Mesendoderm (in vitro differentiated cells): ENCODE results near the gene ADA.

Experiments
- DNase-seq: peaks from one replicate; pipeline ENCODE4 v3.0.0; 2013
- H2AK5ac ChIP-seq: 2 replicates; pipeline ENCODE4 v1.6.1; 2013; ENCODE audit warnings: low read length, inconsistent platforms
- H2BK120ac ChIP-seq: 2 replicates; pipeline ENCODE4 v1.6.1; 2013; ENCODE audit warnings: low read depth, mild to moderate bottlenecking, low read length, moderate library complexity, mixed read lengths
- H2BK15ac ChIP-seq: replicated peaks from 2 replicates; pipeline ENCODE4 v1.6.1; 2013; ENCODE audit warnings: low read depth, mild to moderate bottlenecking, moderate library complexity
- H2BK5ac ChIP-seq: 2 replicates; pipeline ENCODE4 v1.6.1; 2013; ENCODE audit warnings: low read length, inconsistent platforms
- H3K18ac ChIP-seq: 2 replicates; pipeline ENCODE4 v1.6.1; 2013; ENCODE audit warnings: mild to moderate bottlenecking, low read length, mixed read lengths
- H3K23ac ChIP-seq: one replicate; pipeline ENCODE4 v1.6.1; 2013; ENCODE audit warnings: low read length
- H3K27ac ChIP-seq: 2 replicates; pipeline ENCODE4 v1.5.1; 2013; ENCODE audit warnings: low read depth, mild to moderate bottlenecking, inconsistent platforms, low read length, moderate library complexity
- H3K27me3 ChIP-seq: 2 replicates; pipeline ENCODE4 v1.6.1; 2013; ENCODE audit warnings: low read length, control low read depth, mild to moderate bottlenecking, inconsistent platforms; ENCODE audit not compliant: insufficient read depth, poor library complexity
- H3K36me3 ChIP-seq: 2 replicates; pipeline ENCODE4 v1.6.1; 2013; ENCODE audit warnings: low read length, inconsistent platforms; ENCODE audit not compliant: control insufficient read depth, insufficient read depth
- H3K4ac ChIP-seq: one replicate; pipeline ENCODE4 v1.6.1; 2013; ENCODE audit warnings: low read depth, mild to moderate bottlenecking, low read length, moderate library complexity
- H3K4me1 ChIP-seq: 2 replicates; pipeline ENCODE4 v1.6.1; 2013; ENCODE audit warnings: low read depth, low read length, inconsistent platforms; ENCODE audit not compliant: control insufficient read depth
- H3K4me2 ChIP-seq: 2 replicates; pipeline ENCODE4 v1.6.1; 2013; ENCODE audit warnings: low read length
- H3K4me3 ChIP-seq: 2 replicates; pipeline ENCODE4 v1.5.1; 2013; ENCODE audit warnings: mild to moderate bottlenecking, low read length
- H3K56ac ChIP-seq: one replicate; pipeline ENCODE4 v1.6.1; 2013; ENCODE audit warnings: low read length
- H3K79me1 ChIP-seq: 2 replicates; pipeline ENCODE4 v1.6.1; 2013; ENCODE audit warnings: low read length, inconsistent platforms
- H3K79me2 ChIP-seq: 2 replicates; pipeline ENCODE4 v1.6.1; 2013; ENCODE audit warnings: mild to moderate bottlenecking, low read length; ENCODE audit not compliant: control insufficient read depth, insufficient read depth
- H3K9ac ChIP-seq: 2 replicates; pipeline ENCODE4 v1.6.1; 2013; ENCODE audit warnings: low read length, inconsistent platforms
- H4K5ac ChIP-seq: one replicate; pipeline ENCODE4 v1.6.1; 2013; ENCODE audit warnings: low read length
- H4K8ac ChIP-seq: one replicate; pipeline ENCODE4 v1.6.1; 2013; ENCODE audit warnings: low read depth, mild to moderate bottlenecking, control low read depth, low read length, moderate library complexity
- WGBS: extraction: QIAGEN DNeasy Blood & Tissue Kit; methylation state at CpG from one replicate; pipeline ENCODE4 v1.1.7; 2013; ENCODE audit warnings: low lambda C conversion rate, missing lambda C conversion rate; ENCODE audit not compliant: insufficient coverage; ENCODE audit errors: extremely low coverage; 5-methylcytosine and 5-hydroxymethylcytosine counted together

ADA gene

GRCh38 chr20:44625361-44625760 lies 26.1 kb downstream of the ADA start:
- no peak overlapping the region for H2AK5ac ChIP-seq
- no peaks in the 10 kb centered on the region for H3K4me1 ChIP-seq
- no peaks in the 10 kb centered on the region for H3K79me1 ChIP-seq
- H3K23ac ChIP-seq = no peak overlapping the region
- H3K18ac ChIP-seq = no peak overlapping the region
- no peaks in the 10 kb centered on the region for H3K36me3 ChIP-seq
- H2BK5ac ChIP-seq = no peak overlapping the region
- no peak overlapping the region for H3K4ac ChIP-seq
- H3K4me3 ChIP-seq = no peak overlapping the region
- H2BK120ac ChIP-seq = no peak overlapping the region
- no peak overlapping the region for H4K8ac ChIP-seq
- H3K9ac ChIP-seq = no peak overlapping the region
- no peak overlapping the region for H3K27ac ChIP-seq
- no peak for DNase-seq
- H3K79me2 ChIP-seq = no peaks in the 10 kb centered on the region
- no peak overlapping the region for H4K5ac ChIP-seq
- no peaks in the 10 kb centered on the region for H3K27me3 ChIP-seq
- no peak overlapping the region for H3K4me2 ChIP-seq
- WGBS = no CpG with 5 or more reads among the region's 8 CpGs
- H3K56ac ChIP-seq = no peak overlapping the region
- H2BK15ac ChIP-seq = no peak overlapping the region

DNA sequence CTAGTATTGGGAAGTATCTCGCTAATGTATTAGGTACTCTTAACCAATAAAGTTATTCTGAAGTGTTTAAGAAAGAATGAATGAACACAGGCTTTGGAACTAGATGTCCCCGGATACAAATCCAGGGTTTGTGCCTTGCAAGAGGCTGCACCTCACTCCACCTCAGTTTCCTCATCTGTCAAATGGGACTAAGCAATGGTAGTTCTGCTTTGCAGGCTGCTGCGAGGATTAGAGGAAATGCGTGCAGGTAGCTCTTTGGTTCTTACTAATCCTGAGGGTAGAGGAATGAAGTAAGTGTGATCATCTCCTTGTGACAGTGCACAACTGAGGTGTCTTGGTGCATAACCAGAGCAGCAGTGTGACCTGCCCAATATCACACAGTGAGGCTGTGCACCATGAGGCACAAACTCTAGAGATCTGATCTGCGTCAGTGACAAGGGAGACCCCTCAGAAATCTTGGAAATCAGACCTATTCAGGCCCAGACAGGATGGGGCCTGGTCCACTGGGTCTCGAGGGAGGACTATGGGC lies 26.7 kb downstream of the ADA start:
- no peaks in the 10 kb centered on the region for H3K79me1 ChIP-seq
- no CpG with 5 or more reads among the region's 6 CpGs for WGBS
- H3K4me1 ChIP-seq = no peaks in the 10 kb centered on the region
- H3K4me2 ChIP-seq = no peak overlapping the region
- no peak overlapping the region for H3K4me3 ChIP-seq
- H2AK5ac ChIP-seq = no peak overlapping the region
- no peak overlapping the region for H2BK5ac ChIP-seq
- H3K4ac ChIP-seq = no peak overlapping the region
- no peak overlapping the region for H3K9ac ChIP-seq
- no peak overlapping the region for H3K23ac ChIP-seq
- H3K56ac ChIP-seq = no peak overlapping the region
- H4K5ac ChIP-seq = no peak overlapping the region
- no peaks in the 10 kb centered on the region for H3K79me2 ChIP-seq
- no peak for DNase-seq
- peaks cover under 1% of the 10 kb centered on the region for H3K36me3 ChIP-seq
- H3K27ac ChIP-seq = no peak overlapping the region
- H3K18ac ChIP-seq = no peak overlapping the region
- no peak overlapping the region for H2BK15ac ChIP-seq
- no peak overlapping the region for H4K8ac ChIP-seq
- H3K27me3 ChIP-seq = no peaks in the 10 kb centered on the region
- no peak overlapping the region for H2BK120ac ChIP-seq

DNA sequence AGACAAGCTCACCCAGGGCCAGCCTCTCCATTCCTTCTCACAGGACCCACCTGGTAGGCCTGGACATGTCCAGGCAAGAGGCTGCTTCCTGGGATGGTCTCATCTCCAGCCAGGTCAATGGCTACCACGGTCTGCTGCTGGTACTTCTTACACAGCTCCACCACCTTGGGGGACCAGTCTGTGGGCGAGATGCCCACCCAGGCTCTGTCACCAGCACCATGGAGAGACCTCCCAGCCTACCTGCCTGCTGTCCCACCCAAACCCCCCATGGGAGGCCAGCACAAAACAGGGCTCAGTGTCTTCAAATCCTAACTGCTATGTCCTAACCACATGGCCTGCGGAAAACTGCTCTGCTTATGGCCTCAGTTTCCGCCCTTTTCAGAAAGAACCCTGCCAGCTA lies 27.3 kb downstream of the ADA start:
- no peak overlapping the region for H3K4me3 ChIP-seq
- WGBS = no CpG with 5 or more reads among the region's 4 CpGs
- H3K9ac ChIP-seq = no peak overlapping the region
- H3K79me1 ChIP-seq = no peaks in the 10 kb centered on the region
- H3K27me3 ChIP-seq = no peaks in the 10 kb centered on the region
- H3K4me1 ChIP-seq = no peaks in the 10 kb centered on the region
- H2AK5ac ChIP-seq = no peak overlapping the region
- no peak overlapping the region for H3K4me2 ChIP-seq
- no peak overlapping the region for H4K5ac ChIP-seq
- no peak overlapping the region for H2BK15ac ChIP-seq
- no peak overlapping the region for H2BK120ac ChIP-seq
- no peak overlapping the region for H3K4ac ChIP-seq
- DNase-seq = no peak
- H2BK5ac ChIP-seq = no peak overlapping the region
- no peak overlapping the region for H3K18ac ChIP-seq
- no peak overlapping the region for H3K27ac ChIP-seq
- no peak overlapping the region for H4K8ac ChIP-seq
- no peaks in the 10 kb centered on the region for H3K79me2 ChIP-seq
- H3K23ac ChIP-seq = no peak overlapping the region
- H3K56ac ChIP-seq = no peak overlapping the region
- H3K36me3 ChIP-seq = peaks cover 4% of the 10 kb centered on the region

DNA sequence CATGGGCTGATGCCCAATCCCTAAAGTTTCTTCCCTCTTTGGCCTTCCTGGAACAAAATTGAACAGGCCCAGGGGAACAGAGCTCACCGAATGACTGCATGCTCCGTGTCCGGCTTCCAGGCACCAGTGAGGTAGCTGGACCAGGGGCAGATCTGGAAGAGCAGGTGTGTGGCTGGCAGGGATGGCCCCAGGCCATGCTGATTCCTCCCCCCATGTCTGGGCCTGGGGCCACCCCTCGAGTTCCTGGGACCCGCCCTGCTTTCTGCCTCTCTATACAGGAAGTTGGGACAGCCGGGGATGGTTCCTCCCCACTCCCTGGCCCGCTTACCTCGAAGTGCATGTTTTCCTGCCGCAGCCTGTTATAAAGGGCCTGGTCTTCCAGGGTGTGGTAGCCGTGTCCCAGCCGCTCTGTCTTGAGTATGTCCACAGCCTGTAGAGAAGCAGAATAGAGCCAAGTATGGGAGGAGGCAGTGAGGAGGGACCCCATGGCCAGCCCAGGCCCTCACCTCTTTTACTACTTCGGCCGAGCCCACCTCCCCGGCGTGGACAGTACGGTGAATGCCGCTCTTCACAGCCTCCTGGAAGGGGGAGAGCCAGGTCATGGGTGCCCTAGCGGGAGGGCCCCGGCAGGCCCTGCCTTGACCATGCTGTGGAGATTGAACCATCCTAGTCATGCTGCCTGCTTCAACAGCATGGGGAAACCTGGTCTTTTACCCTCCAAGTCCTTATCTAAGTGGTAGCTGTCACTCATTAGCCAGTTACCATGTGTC lies 28.8 kb downstream of the ADA start:
- no CpG with 5 or more reads among the region's 19 CpGs for WGBS
- no peak overlapping the region for H2BK120ac ChIP-seq
- H3K9ac ChIP-seq = no peak overlapping the region
- H3K4me1 ChIP-seq = no peaks in the 10 kb centered on the region
- H3K4me2 ChIP-seq = no peak overlapping the region
- no peak overlapping the region for H2BK15ac ChIP-seq
- no peak for DNase-seq
- no peak overlapping the region for H3K4me3 ChIP-seq
- no peak overlapping the region for H3K18ac ChIP-seq
- no peak overlapping the region for H3K23ac ChIP-seq
- H3K79me2 ChIP-seq = no peaks in the 10 kb centered on the region
- H3K79me1 ChIP-seq = no peaks in the 10 kb centered on the region
- H3K36me3 ChIP-seq = peaks cover 4% of the 10 kb centered on the region
- H2BK5ac ChIP-seq = no peak overlapping the region
- H3K56ac ChIP-seq = no peak overlapping the region
- no peak overlapping the region for H4K5ac ChIP-seq
- H4K8ac ChIP-seq = no peak overlapping the region
- no peak overlapping the region for H3K4ac ChIP-seq
- H3K27me3 ChIP-seq = no peaks in the 10 kb centered on the region
- no peak overlapping the region for H2AK5ac ChIP-seq
- H3K27ac ChIP-seq = no peak overlapping the region

DNA sequence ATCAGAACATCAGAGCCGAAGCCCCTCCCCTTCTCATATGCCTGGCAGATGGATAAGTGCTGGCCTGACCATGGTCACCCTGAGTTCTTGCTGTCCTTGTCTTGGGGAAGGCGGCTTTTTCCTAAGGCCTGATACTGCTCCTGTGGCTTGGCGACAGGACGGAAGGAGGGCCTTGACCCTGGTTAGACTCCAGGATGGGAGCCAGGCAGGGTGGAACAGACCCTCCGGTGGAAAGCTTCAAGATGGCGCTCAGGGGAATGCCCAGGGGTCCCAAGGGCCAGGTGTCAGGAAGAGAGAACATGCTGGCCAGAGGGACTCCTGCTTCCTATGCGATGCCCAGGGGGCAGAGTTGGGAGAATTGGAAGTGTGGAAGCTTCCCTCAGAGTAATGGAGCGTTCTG lies 29.6 kb downstream of the ADA start:
- Histone ChIP-seq H2BK5ac (no peak overlapping the region), H3K79me2 (no peaks in the 10 kb centered on the region), H3K56ac (no peak overlapping the region), H3K4me3 (no peak overlapping the region), H3K18ac (no peak overlapping the region), H3K4me2 (no peak overlapping the region), H3K27ac (no peak overlapping the region), H3K23ac (no peak overlapping the region), H3K4me1 (no peaks in the 10 kb centered on the region), H4K8ac (no peak overlapping the region), H2BK15ac (no peak overlapping the region), H2BK120ac (no peak overlapping the region), H3K79me1 (no peaks in the 10 kb centered on the region), H3K27me3 (no peaks in the 10 kb centered on the region), H4K5ac (no peak overlapping the region), H3K9ac (no peak overlapping the region), H2AK5ac (no peak overlapping the region), H3K36me3 (peaks cover 4% of the 10 kb centered on the region), H3K4ac (no peak overlapping the region)
- no peak for DNase-seq
- WGBS = no CpG with 5 or more reads among the region's 8 CpGs

GRCh38 chr20:44621325-44621724 lies 30.2 kb downstream of the ADA start:
- Histone ChIP-seq H3K4me1 (peaks cover 1% of the 10 kb centered on the region), H3K36me3 (peaks cover 4% of the 10 kb centered on the region), H3K4me2 (no peak overlapping the region), H2AK5ac (no peak overlapping the region), H2BK5ac (no peak overlapping the region), H3K56ac (no peak overlapping the region), H3K4me3 (no peak overlapping the region), H3K9ac (no peak overlapping the region), H3K18ac (no peak overlapping the region), H2BK15ac (no peak overlapping the region), H3K79me2 (no peaks in the 10 kb centered on the region), H2BK120ac (no peak overlapping the region), H4K8ac (no peak overlapping the region), H3K4ac (no peak overlapping the region), H3K23ac (no peak overlapping the region), H3K27ac (no peak overlapping the region), H3K79me1 (no peaks in the 10 kb centered on the region), H4K5ac (no peak overlapping the region), H3K27me3 (no peaks in the 10 kb centered on the region)
- no CpG with 5 or more reads among the region's 5 CpGs for WGBS
- DNase-seq = no peak
